Endothelial cell of umbilical vein (primary cell): ENCODE data around the gene MBNL2.

ENCODE experiments used
- EZH2 ChIP-seq: IDR thresholded peaks from 2 replicates; pipeline ENCODE4 v1.6.1; 2012; ENCODE audit warnings: borderline replicate concordance, low read depth, mild to moderate bottlenecking, moderate library complexity, low read length, inconsistent platforms; ENCODE audit not compliant: severe bottlenecking
- FOS ChIP-seq: IDR thresholded peaks from 2 replicates; pipeline ENCODE4 v1.6.1; 2011; ENCODE audit warnings: mild to moderate bottlenecking, low read length, moderate library complexity, borderline replicate concordance; ENCODE audit not compliant: insufficient read depth
- GATA2 ChIP-seq: IDR thresholded peaks from 2 replicates; pipeline ENCODE4 v1.7.0; 2011; ENCODE audit warnings: low read depth, mild to moderate bottlenecking, moderate library complexity, mixed read lengths, low read length; ENCODE audit not compliant: insufficient read length, insufficient read depth
- JUN ChIP-seq: IDR thresholded peaks from 2 replicates; pipeline ENCODE4 v1.6.1; 2011; ENCODE audit warnings: borderline replicate concordance, low read depth; ENCODE audit not compliant: insufficient read length, insufficient read depth
- MYC ChIP-seq: IDR thresholded peaks from one replicate; pipeline ENCODE4 v1.6.1; 2011; ENCODE audit warnings: mild to moderate bottlenecking, low read depth, low read length
- POLR2A ChIP-seq: IDR thresholded peaks from 2 replicates; pipeline ENCODE4 v1.6.1; 2012; ENCODE audit warnings: low read depth, mild to moderate bottlenecking, control low read depth, low read length
- POLR2AphosphoS5 ChIP-seq: IDR thresholded peaks from 2 replicates; pipeline ENCODE4 v1.6.1; 2012; ENCODE audit warnings: low read depth, mild to moderate bottlenecking, control low read depth, low read length, moderate library complexity; ENCODE audit not compliant: insufficient read depth
- TF ChIP-seq, protein P1 (sequence below), 2 donors: IDR thresholded peaks; 1 replicate in 1 of 2; 2 replicates in 1 of 2; pipeline ENCODE4 v1.5.1; 2011; ENCODE audit warnings: low read length in 2 of 2, mild to moderate bottlenecking in 2 of 2, moderate library complexity in 2 of 2, control low read depth in 1 of 2, inconsistent platforms in 1 of 2, low read depth in 1 of 2; ENCODE audit not compliant: insufficient read depth in 1 of 2; ENCODE audit errors: extremely low read depth in 1 of 2
- TF ChIP-seq, protein P2 (sequence below): IDR thresholded peaks from 2 replicates; pipeline ENCODE4 v1.6.1; 2011; ENCODE audit not compliant: insufficient read depth, insufficient read length

DNA sequence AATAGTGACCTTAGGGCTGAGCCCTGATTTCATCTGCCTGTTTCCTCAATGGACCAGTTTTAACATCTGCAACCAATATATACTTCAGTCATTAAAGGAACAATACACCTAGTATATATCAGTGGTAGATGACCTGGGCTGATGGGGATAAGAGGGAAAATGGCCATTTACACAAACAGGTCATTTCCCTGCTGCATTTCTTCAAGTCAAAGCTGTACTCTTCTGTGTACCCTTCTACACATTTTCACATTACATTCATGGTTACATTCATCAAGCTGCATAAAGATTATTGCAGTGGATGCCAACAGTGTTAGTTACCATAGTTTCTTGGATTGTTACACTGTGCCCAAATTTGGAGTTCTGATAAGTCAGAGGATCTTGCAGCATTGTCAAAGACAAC is 130.7 kb downstream of the MBNL2 start:
- TF ChIP-seq, protein P1, sequence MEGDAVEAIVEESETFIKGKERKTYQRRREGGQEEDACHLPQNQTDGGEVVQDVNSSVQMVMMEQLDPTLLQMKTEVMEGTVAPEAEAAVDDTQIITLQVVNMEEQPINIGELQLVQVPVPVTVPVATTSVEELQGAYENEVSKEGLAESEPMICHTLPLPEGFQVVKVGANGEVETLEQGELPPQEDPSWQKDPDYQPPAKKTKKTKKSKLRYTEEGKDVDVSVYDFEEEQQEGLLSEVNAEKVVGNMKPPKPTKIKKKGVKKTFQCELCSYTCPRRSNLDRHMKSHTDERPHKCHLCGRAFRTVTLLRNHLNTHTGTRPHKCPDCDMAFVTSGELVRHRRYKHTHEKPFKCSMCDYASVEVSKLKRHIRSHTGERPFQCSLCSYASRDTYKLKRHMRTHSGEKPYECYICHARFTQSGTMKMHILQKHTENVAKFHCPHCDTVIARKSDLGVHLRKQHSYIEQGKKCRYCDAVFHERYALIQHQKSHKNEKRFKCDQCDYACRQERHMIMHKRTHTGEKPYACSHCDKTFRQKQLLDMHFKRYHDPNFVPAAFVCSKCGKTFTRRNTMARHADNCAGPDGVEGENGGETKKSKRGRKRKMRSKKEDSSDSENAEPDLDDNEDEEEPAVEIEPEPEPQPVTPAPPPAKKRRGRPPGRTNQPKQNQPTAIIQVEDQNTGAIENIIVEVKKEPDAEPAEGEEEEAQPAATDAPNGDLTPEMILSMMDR (IDR thresholded peaks at IDR 0.05; ENCODE audit: extremely low read depth in 1 of 2, insufficient read depth in 1 of 2, low read depth in 1 of 2, low read length in 2 of 2), result no peak
- no peak for TF ChIP-seq POLR2A
- TF ChIP-seq JUN, result no peak
- TF ChIP-seq FOS, result no peak
- no peak for TF ChIP-seq GATA2
- no peak for TF ChIP-seq POLR2AphosphoS5
- TF ChIP-seq, protein P2, sequence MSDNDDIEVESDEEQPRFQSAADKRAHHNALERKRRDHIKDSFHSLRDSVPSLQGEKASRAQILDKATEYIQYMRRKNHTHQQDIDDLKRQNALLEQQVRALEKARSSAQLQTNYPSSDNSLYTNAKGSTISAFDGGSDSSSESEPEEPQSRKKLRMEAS, result no peak
- TF ChIP-seq EZH2, result no peak
- TF ChIP-seq MYC, result no peak
